22Rv1 (cell line): Measurements from ENCODE around the gene SPNS3.

Experiments used
- H3K27ac ChIP-seq: fragments of 450-650 bp; 2 replicates; pipeline ENCODE4 v1.5.1; 2017
- CTCF ChIP-seq: fragments of 450-650 bp; IDR thresholded peaks from 2 replicates; pipeline ENCODE4 v1.5.1; 2017; ENCODE audit warnings: mild to moderate bottlenecking
- ZFX ChIP-seq: fragments of 450-650 bp; IDR thresholded peaks from 2 replicates; pipeline ENCODE4 v1.6.1; 2017; ENCODE audit warnings: antibody characterized with exemption, borderline replicate concordance

The SPNS3 gene

GRCh38 chr17:4532860-4533522 is 99.3 kb downstream of the SPNS3 start:
- TF ChIP-seq CTCF (no peak), ZFX (no peak)
- no peak overlapping the region for H3K27ac ChIP-seq

GRCh38 chr17:4533523-4534504 is 100.1 kb downstream of the SPNS3 start:
- TF ChIP-seq ZFX, result no peak
- TF ChIP-seq CTCF, result no peak
- no peak overlapping the region for H3K27ac ChIP-seq

- no peak overlapping the region for H3K27ac ChIP-seq
Observed at GRCh38 chr17:4534515-4534914, 100.8 kb downstream of the SPNS3 start.

DNA sequence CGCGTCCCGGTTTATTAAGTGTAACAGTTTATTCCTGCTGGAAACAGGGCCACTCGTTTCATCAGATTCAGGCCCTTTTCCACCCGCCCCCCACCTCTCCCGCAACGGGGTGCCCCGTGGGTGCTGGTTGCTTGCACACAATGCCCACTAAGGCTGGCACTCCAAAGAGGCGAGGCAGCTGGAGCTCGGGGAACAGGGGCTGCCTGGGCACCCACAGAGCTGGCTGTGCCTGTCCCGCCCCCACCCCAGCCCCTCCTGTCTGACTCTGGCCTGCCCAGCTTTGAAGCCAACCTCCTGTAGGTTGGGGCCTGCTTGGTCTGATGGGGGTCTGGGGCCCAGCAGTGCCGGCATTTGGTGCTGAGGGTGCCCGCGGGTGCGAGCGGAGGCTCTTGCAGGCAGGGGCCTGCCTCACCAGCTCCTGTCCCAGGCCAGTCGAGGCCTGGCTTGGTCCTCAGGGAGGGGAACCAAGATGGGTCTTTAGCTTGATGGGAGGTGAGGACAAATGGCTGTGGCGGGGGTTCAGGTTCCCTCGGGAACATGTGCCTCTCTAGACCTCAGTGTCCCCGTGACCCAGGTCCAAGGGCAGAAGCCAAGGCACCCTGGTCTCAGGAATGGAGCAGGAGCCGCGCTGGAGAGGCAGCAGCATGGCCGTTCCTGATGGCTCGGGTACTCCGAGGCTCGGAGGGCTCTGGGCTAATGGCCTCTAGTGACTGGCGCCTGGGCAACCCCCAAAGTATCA is 101.4 kb downstream of the SPNS3 start:
- TF ChIP-seq CTCF (no peak), ZFX (no peak)
- H3K27ac ChIP-seq, result no peak overlapping the region

More at GRCh38 chr17:4534515-4534914, 100.8 kb downstream of the SPNS3 start:
- TF ChIP-seq ZFX, result no peak
- no peak for TF ChIP-seq CTCF

DNA sequence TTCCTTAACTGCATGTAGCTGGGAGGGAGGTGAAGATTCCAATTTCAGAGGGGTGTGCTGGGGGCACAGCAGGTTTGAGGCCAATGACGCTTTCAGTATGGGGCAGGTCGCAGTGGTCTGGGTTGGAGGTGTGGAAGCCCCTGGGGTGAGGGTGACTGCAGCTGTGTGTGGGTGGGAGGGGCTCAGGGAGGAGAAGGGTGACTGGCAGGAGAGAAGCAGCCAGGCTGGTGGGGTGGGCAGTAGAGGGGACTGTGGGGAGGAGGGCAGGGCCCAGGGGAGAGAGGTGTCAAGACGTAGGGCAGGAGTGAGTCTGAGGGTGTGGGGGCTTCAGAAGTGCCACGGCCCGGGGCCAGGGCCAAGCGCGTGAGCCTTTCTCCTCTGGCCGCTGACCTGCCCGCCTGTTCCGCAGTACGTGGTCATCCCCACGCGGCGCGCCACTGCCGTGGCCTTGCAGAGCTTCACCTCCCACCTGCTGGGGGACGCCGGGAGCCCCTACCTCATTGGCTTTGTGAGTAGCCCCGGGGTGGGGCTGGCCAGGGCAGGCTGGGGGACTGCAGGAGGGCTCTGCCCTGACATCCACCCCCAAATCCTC is 102.0 kb downstream of the SPNS3 start:
- TF ChIP-seq CTCF (no peak), ZFX (no peak)
- H3K27ac ChIP-seq, result no peak overlapping the region

- no peak overlapping the region for H3K27ac ChIP-seq
- TF ChIP-seq ZFX (no peak), CTCF (no peak)
Observed at GRCh38 chr17:4536259-4536741, 102.6 kb downstream of the SPNS3 start.
